ENCODE measurements around the gene LYVE1.

The LYVE1 gene

GRCh38 chr11:10592331-10592730, 23.9 kb upstream of the LYVE1 start:
- DNase-seq (ENCODE audit: low spot score), result peak; percentile 26

- DNase-seq (ENCODE audit: low spot score), result no peak
Measured at GRCh38 chr11:10591741-10592140, 23.3 kb upstream of the LYVE1 start.

- DNase-seq (ENCODE audit: low spot score), result no peak
Measured at GRCh38 chr11:10590218-10590915, 21.9 kb upstream of the LYVE1 start.

GRCh38 chr11:10588904-10589303, 20.4 kb upstream of the LYVE1 start:
- no peak for DNase-seq (ENCODE audit: low spot score)

GRCh38 chr11:10587995-10588394, 19.5 kb upstream of the LYVE1 start:
- DNase-seq (ENCODE audit: low spot score), result no peak

- no peak for DNase-seq (ENCODE audit: low spot score)
Measured at GRCh38 chr11:10587388-10587787, 18.9 kb upstream of the LYVE1 start.

- DNase-seq (ENCODE audit: low spot score), result no peak
Measured at GRCh38 chr11:10584071-10584501, 15.6 kb upstream of the LYVE1 start.

- DNase-seq (ENCODE audit: low spot score), result no peak
Measured at GRCh38 chr11:10581481-10582019, 13.1 kb upstream of the LYVE1 start.

- no peak for DNase-seq (ENCODE audit: low spot score)
Measured at GRCh38 chr11:10580623-10581022, 12.2 kb upstream of the LYVE1 start.

GRCh38 chr11:10579700-10580099, 11.2 kb upstream of the LYVE1 start:
- DNase-seq (ENCODE audit: low spot score), result no peak

GRCh38 chr11:10576035-10576398, 7.6 kb upstream of the LYVE1 start:
- DNase-seq (ENCODE audit: low spot score), result no peak

GRCh38 chr11:10575346-10576034, 7.0 kb upstream of the LYVE1 start:
- DNase-seq (ENCODE audit: low spot score), result no peak

- DNase-seq (ENCODE audit: low spot score), result no peak
Measured at GRCh38 chr11:10573556-10573955, 5.1 kb upstream of the LYVE1 start.

- DNase-seq (ENCODE audit: low spot score), result no peak
Measured at GRCh38 chr11:10573028-10573427, 4.6 kb upstream of the LYVE1 start.

- DNase-seq (ENCODE audit: low spot score), result no peak
Measured at GRCh38 chr11:10572533-10572932, 4.1 kb upstream of the LYVE1 start.

- DNase-seq (ENCODE audit: low spot score), result no peak
Measured at GRCh38 chr11:10567446-10567845, 1.0 kb downstream of the LYVE1 start.

- no peak for DNase-seq (ENCODE audit: low spot score)
Measured at GRCh38 chr11:10566257-10566957, 2.1 kb downstream of the LYVE1 start.

- DNase-seq (ENCODE audit: low spot score), result no peak
Measured at GRCh38 chr11:10565493-10565892, 3.0 kb downstream of the LYVE1 start.

GRCh38 chr11:10564696-10565318, 3.7 kb downstream of the LYVE1 start:
- DNase-seq (ENCODE audit: low spot score), result no peak

GRCh38 chr11:10564030-10564429, 4.4 kb downstream of the LYVE1 start:
- no peak for DNase-seq (ENCODE audit: low spot score)

GRCh38 chr11:10561947-10562346, 6.5 kb downstream of the LYVE1 start:
- no peak for DNase-seq (ENCODE audit: low spot score)

GRCh38 chr11:10561043-10561818, 7.2 kb downstream of the LYVE1 start:
- DNase-seq (ENCODE audit: low spot score), result no peak
